ENCODE measurements around the gene HRAS. TPM values are rescaled to one million over a fixed set of nuclear protein-coding genes. Genes with fewer than 3 reads are reported as not detected.
A peak's percentile ranks its signal among the peaks of the same experiment; 100 is the strongest.

HRAS gene
- total RNA-seq, 3 donors from 2014 or later (not counting 1 experiment from before 2014, with no cell fraction given) = 27.6 to 35.0 (median 30.6) TPM

GRCh38 chr11:557328-558132 lies 22.2 kb upstream of the HRAS start:
- intact Hi-C loops (cut with micrococcal nuclease) = no loop called here
- Mint-ChIP-seq H3K27ac (no peak overlapping the region), H3K4me3 (peak overlapping the region; percentile 13), H3K36me3 (no peaks in the 10 kb centered on the region), H3K27me3 (ENCODE audit: low read depth in 2 of 2) (peaks cover 0 to 5% of the 10 kb centered on the region in 2 donors), H3K9me3 (no peaks in the 10 kb centered on the region), H3K4me1 (peaks cover 5 to 18% of the 10 kb centered on the region in 2 donors)
- 88% methylated on average over 23 of the region's 24 CpGs for WGBS (ENCODE audit: insufficient coverage)
- Histone ChIP-seq H3K36me3 (ENCODE audit: control insufficient read depth, insufficient read depth, low read length) (no peaks in the 10 kb centered on the region), H3K4me3 (ENCODE audit: low read length) (no peak overlapping the region), H3K4me1 (ENCODE audit: control insufficient read depth, insufficient read depth, low read length) (peaks cover 43% of the 10 kb centered on the region), H3K27ac (ENCODE audit: low read length) (no peak overlapping the region), H3K27me3 (ENCODE audit: control insufficient read depth, insufficient read depth, low read length) (no peaks in the 10 kb centered on the region), H3K9me3 (ENCODE audit: control insufficient read depth, insufficient read depth, low read length) (no peaks in the 10 kb centered on the region)
- ATAC-seq (no peak), DNase-seq (no peak)
- no peak for TF ChIP-seq CTCF (IDR thresholded peaks at IDR 0.05)

GRCh38 chr11:556662-557256 lies 21.4 kb upstream of the HRAS start:
- peaks cover 5 to 18% of the 10 kb centered on the region in 2 donors for H3K4me1 Mint-ChIP-seq
- no peak for TF ChIP-seq CTCF (IDR thresholded peaks at IDR 0.05)
- no peak for DNase-seq
- peaks cover 0 to 5% of the 10 kb centered on the region in 2 donors for H3K27me3 Mint-ChIP-seq (ENCODE audit: low read depth in 2 of 2)
- no peaks in the 10 kb centered on the region for H3K36me3 Mint-ChIP-seq
- WGBS (ENCODE audit: insufficient coverage) = 72% methylated on average over 22 of the region's 22 CpGs
- H3K9me3 Mint-ChIP-seq = no peaks in the 10 kb centered on the region
- no peaks in the 10 kb centered on the region for H3K9me3 ChIP-seq (ENCODE audit: control insufficient read depth, insufficient read depth, low read length)
- H3K36me3 ChIP-seq (ENCODE audit: control insufficient read depth, insufficient read depth, low read length) = no peaks in the 10 kb centered on the region
- intact Hi-C loops (cut with micrococcal nuclease) = no loop called here
- H3K27ac ChIP-seq (ENCODE audit: low read length) = no peak overlapping the region
- peak overlapping the region; percentile 60 for H3K4me3 Mint-ChIP-seq
- peaks cover 38% of the 10 kb centered on the region for H3K4me1 ChIP-seq (ENCODE audit: control insufficient read depth, insufficient read depth, low read length)
- no peak overlapping the region for H3K4me3 ChIP-seq (ENCODE audit: low read length)
- no peak for ATAC-seq
- no peak overlapping the region for H3K27ac Mint-ChIP-seq
- no peaks in the 10 kb centered on the region for H3K27me3 ChIP-seq (ENCODE audit: control insufficient read depth, insufficient read depth, low read length)

GRCh38 chr11:555780-556661 lies 20.6 kb upstream of the HRAS start:
- H3K9me3 ChIP-seq (ENCODE audit: control insufficient read depth, insufficient read depth, low read length) = no peaks in the 10 kb centered on the region
- H3K4me1 Mint-ChIP-seq = peaks cover 5 to 12% of the 10 kb centered on the region in 2 donors
- H3K27ac Mint-ChIP-seq = no peak overlapping the region
- DNase-seq (peak in 1 of 2 donors; percentile 67), ATAC-seq (no peak)
- no peak for TF ChIP-seq CTCF (IDR thresholded peaks at IDR 0.05)
- no peaks in the 10 kb centered on the region for H3K36me3 Mint-ChIP-seq
- intact Hi-C loops (cut with micrococcal nuclease) = loop anchor here (1.0 kb wide), 1 partner anchor 167 kb away; no protein-coding TSS in a partner anchor
- peaks cover 33% of the 10 kb centered on the region for H3K4me1 ChIP-seq (ENCODE audit: control insufficient read depth, insufficient read depth, low read length)
- H3K4me3 Mint-ChIP-seq = peak overlapping the region; percentile 60
- H3K27me3 Mint-ChIP-seq (ENCODE audit: low read depth in 2 of 2) = peaks cover 0 to 5% of the 10 kb centered on the region in 2 donors
- no peak overlapping the region for H3K4me3 ChIP-seq (ENCODE audit: low read length)
- no peaks in the 10 kb centered on the region for H3K27me3 ChIP-seq (ENCODE audit: control insufficient read depth, insufficient read depth, low read length)
- H3K9me3 Mint-ChIP-seq = no peaks in the 10 kb centered on the region
- WGBS (ENCODE audit: insufficient coverage) = 3% methylated on average over 103 of the region's 104 CpGs
- no peak overlapping the region for H3K27ac ChIP-seq (ENCODE audit: low read length)
- no peaks in the 10 kb centered on the region for H3K36me3 ChIP-seq (ENCODE audit: control insufficient read depth, insufficient read depth, low read length)

All from natural killer cell (primary cell).